NCI-H1092 (cell line): ENCODE data around the gene DMD.

Experiments
- DNase-seq: peaks from one replicate; lab custom pipeline; 2025; lab: John Stamatoyannopoulos, UW

DMD gene

DNA sequence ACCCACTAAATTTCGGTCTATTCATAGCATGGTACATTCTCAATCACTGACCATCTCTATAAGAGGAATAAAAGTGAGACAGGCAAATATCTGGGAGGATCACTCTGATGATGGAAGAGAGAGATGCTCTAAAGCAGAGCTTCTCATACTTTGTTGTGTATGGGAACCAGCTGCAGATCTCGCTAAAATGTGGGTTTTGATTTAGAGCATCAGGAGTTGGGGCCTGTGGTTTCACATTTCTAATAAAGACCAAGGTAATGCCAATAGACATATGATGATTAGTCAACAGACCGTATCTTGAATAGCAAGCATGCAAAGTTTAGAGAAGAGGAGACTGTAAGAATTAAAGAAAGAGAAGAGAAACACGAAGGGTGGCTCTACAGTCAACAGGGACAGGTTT is 2032.1 kb downstream of the DMD start:
- DNase-seq, result no peak

DNA sequence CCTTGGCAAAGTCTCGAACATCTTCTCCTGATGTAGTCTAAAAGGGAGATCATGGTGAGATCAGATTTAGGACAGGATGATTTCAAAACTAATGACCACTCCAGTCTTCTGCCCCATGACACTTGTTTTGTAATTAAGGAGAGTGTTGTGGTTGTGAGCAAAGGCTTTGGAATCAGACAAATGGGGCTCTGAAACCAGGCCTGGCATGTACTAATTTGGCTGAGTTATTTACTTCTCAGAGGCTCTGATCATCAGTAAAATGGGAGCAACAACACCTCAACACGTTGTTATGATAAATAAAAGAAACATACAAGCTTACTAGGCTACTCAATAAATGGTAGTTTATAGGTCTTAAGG is 2032.6 kb downstream of the DMD start:
- DNase-seq, result no peak

DNA sequence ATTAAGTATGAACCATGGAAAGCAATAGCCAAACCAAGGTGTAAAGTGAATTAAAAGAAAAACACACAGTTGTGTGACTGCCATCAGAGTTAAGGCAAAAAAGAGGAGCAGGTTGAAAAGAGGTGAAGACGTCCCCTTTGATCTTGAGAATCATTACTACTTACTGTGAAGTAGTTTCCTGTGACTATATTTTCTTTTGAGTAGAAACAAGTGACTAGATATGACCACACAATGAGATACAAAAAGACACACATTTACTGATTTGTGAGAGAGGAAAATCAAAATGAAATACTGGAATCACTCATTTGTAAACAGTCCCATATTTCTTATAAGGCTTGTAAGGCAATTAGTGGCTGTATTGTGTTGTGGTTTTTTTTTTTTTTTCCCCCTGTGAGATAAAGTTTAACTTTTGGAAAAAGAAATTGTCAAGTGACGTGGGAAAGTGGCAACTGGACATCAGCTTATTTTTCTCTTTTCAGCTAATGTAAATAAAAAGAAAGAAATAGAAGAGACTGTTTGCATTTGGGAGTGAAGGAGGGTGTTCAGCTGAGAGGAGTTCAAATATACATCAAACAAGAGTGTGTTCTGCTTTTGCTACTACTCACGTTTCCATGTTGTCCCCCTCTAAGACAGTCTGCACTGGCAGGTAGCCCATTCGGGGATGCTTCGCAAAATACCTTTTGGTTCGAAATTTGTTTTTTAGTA is 2033.1 kb downstream of the DMD start:
- no peak for DNase-seq

DNA sequence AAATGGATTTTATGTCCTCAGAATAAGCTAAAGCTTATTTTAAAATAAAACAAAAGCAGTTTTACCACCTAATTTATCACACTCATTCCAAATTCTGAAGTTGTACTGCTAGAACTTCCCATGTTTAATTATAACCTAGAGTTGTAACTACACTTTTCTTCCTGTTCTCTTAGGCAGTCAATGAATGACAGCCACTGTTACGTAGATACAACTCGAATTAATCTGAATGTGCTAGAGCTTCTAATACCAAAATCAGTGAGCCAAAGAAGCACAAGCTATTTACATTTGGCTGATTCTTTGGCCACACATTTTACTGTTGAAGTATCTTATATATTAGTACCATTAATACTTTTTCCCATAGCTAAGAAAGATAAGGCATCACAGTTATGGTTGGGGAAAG is 2040.6 kb downstream of the DMD start:
- no peak for DNase-seq

DNA sequence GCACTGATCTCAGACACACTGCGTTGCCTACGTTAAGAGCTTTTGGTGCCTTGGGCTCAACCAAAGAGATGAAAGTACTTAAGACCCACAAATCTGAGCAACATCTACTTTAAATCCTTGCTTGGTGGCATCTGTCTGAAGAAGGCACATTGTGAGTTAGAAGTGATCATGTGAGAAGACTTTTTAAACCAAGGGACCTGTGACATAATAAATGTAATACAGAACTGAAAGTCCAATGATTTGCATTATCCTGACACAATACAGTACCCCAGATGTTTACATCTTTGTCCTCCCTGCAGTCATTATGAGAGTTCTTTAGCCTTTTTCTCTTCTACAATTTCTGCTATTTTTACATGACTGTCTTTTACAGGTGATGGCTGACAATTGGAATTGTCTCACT is 2042.8 kb downstream of the DMD start:
- DNase-seq, result no peak

DNA sequence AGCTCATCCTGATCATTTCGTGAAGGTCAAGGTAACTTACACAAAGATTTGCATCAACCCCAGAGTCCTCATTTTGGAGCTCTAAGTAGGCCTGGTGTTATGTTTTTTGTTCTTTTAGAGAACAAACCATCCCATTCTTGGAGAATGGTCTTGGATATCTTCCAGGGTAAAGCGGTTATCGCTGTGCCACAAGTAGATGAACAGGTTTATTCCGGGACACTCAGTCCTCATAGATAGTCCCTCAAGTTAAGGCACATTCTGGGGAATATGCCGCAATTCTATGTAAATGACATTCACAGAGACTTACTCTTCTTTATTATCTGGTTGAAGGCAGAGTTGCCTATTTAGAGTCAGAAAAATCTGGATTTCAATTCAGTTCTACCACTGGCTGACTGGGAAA is 2044.5 kb downstream of the DMD start:
- no peak for DNase-seq

DNA sequence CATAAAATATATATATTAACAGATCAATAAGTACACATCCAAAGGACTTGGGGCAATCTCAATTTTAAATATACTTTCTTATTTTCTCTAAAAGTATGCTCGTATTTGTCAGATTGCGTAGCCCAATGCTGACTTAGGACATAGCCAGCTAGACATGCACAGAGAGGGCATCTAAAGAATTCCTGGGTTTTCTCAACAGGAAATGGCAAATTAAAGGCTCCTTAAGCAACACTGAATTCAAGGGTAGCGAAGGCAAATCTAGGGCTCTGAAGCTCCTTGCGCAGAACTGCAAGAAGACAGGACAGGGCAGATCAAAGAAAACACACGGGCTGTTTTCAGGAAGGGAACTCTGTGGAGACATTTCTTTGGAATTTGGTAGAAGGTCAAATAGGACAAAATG is 2044.9 kb downstream of the DMD start:
- no peak for DNase-seq

DNA sequence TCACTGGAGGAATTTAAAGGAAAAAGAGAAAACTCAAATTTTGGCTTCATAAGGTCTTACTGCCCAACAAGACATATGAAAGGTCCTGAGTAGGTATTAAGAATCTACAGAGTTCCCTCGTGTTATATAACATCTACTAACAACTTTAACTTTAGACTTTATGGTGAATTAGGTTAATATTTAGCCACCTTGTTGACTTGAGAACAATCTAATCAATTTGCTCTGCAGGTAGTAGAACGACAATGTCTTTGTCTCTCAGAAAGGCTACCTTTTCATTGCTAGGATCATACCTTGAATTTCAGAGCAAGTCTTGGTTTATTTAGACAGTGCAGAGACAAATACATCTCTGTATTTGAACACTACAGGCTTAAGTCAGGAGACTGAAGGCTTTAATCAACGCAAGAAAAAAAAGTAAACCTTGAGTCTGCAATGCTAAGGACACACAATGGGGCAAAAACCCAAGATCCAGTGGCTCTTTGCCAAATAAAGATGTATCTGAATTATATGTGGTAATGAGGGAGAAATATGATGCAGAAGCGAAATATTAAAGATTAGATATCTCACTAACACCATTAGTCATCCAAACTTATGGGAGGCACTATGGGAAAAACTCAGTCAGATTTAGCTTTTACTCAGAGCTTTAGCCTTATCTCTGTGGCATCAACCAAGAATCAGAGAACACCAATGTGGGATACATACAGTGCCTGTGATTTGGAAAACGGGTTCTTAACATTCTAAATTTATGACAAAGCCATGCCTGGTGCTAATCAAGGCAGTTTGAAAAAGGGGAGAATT is 2045.9 kb downstream of the DMD start:
- no peak for DNase-seq

DNA sequence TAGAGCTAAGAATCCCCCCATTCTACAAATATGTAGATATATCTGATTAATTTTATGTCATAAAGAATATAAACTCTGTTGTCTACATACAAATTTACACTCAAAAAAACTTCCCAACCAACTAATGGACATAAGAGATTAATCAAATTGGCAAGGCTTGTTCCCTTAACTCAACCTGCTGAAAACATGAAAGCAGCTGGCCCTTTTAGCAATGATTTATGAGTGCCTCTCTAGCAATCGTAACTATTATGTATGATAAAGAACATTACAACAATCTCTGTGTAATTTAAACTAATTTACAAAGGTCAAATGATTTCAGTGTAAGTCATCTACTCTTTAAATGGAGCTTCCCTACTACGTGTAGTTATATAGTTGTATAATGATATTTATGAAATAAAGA is 2056.4 kb downstream of the DMD start:
- DNase-seq, result no peak

DNA sequence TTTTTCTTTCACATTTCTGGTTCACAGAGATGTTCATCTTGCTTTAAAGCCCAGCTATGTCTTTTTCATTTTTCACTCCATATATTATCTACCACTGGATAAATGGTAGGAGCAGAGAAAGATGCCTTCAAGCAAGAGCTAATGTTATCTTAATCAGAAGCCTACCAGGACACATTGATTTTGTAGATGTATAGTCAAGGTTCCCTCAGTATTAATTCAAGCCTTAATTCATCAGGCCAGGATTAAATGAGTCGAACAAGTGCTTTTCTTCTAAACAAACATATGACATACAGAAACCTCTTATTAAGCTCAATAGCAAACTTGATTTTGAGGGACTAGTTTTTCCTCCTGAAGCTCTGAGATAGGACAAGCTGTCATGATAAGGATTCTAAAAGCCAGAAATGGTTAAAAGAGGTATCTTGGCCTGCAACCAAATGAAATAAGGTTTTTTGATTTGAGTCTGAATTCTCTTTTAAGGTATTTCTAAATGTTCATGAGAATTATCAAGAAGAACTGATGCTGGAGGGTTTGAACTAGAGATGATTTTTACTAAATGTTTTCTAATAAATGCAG is 2057.8 kb downstream of the DMD start:
- no peak for DNase-seq

DNA sequence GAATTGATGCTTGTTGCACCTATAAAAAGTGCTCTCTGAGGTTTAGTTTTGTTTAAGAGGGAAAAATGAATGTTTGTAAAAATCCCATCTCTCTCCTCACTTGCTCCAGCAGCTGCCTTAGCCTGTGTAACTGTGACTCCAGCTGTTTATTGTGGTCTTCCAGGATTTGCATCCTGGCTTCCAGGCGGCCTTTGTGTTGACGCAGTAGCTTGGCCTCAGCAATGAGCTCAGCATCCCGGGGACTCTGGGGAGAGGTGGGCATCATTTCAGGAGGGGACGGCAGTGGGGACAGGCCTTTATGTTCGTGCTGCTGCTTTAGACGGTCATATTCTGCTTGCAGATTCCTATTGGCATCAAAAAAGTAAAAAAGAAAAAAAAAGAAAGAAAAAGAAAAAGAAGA is 2064.2 kb downstream of the DMD start:
- no peak for DNase-seq

DNA sequence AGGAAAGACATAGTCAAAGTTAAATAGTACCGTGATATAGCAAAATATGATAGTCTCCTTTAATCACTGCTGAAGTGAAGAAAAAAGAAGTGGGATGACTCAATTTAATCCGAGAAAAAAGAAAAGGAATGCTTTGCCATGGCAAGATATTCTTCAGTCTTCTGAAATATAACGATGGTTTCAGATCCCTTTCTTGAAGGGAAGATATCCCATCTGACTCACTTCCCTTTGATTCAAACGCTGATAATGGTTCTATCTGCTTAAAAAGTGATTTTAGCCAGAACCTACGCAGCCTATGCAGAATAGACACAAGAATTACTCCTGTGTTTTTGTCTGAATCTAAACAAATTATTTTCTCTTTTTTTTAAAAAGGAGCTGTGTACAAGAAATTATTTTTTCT is 2071.4 kb downstream of the DMD start:
- no peak for DNase-seq

DNA sequence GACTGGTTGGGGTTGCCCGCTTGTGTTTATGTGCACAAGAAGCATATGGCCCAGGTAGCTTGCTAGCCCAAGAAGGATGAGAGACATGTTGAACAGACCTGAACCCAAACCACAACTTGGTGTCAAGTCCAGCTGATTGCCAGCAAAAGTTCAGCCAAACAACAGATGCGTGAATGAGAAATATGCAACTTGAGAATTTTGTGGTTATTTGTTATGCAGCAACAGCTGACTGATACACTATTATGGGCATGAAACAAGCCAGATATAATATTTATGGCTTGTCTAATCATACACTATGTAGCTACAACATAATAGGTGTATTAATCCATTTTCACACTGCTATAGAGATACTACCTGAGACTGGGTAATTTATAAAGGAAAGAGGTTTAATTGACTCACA is 2073.2 kb downstream of the DMD start:
- no peak for DNase-seq

DNA sequence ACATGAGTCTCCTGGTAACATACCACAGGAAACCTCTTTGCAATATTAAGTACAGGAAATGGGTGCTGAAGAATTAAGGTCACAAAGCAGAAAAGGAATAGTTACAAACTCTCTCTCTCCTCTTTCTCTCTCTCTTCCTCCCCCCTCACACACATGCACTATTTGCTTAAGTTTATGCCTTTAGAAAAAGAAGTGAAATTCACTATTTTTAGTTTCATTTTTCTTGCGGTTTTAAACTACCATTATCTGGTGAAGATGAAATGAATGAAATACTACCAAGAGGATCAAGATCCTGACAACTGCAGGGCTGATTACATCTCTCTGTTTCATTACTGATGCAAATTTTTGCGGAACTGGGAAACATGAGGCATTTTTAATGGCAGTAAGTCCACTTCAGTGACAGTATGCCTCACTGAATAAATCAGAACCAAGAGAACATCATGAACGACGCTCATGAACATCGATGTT is 2075.2 kb downstream of the DMD start:
- no peak for DNase-seq

DNA sequence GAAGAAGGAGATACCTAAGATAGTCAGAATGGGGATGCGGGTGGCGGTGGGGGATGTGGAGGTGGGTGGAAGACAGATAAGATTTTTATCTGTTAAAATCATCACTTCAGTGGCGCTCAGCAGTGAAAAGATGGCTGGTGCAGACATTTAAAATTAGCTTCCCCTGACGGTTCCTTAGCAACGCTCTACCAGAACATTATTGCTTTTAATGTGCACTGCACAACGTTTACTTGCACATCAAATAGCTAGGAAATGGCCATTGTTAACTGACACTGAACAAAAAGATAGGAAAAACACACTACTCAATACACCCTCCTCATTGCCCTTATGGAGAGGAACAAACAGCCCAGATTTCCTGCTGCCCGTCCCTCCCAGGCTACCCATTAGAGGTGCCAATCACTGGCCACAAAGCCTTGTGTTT is 2078.5 kb downstream of the DMD start:
- peak; percentile 49 for DNase-seq

DNA sequence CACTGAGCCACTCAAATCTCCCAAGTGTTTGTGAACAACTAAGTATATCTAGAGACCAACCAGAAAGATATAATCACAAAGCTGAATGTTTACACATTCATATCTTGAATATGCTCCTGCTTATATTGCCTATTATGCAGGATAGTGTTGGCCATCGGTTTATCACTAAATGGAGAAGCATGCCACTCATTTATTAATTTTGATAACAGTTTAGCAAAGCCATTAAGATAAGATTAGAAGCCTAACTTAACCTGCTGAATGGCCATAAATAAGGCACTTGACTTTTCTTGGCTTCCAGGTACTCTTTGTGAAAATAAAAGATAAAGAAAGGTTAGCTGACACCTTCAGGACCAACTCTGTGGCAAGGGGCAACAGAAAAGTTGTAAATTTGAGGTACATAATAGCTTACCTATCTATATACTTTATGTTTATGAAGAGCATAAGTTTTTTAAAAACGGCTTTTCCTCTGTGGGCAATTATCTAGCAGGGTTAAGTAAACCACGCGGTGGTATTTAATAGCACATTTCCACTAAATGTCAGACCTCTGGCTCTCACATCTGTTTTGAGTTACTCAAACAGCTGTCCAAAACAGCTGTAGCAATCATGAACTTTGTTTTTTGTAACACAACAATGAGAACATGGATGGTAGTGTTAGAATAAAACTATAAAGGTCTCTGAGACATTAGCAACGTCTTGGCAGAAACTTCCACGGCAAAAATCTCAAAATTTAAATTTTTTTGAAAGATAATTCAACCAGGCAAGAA is 2080.7 kb downstream of the DMD start:
- no peak for DNase-seq

DNA sequence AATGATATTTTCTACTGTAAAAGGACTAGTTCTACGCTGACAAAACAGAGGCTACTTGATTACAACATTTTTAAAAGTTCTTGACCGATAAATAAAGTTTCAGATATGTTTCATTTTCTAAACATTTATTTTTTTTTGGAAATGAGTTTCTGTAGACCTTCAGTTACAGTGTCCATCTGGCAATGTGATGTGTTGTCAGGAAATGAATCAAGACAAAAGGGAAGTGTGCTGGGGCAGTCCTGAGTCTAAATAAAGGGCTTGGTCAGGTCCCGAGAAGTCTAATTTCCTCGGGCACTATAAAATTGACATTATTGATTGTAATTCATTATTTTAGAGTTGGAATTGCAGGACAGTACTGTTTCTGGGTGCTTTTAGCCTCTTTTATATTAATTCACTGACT is 2082.5 kb downstream of the DMD start:
- DNase-seq, result no peak

DNA sequence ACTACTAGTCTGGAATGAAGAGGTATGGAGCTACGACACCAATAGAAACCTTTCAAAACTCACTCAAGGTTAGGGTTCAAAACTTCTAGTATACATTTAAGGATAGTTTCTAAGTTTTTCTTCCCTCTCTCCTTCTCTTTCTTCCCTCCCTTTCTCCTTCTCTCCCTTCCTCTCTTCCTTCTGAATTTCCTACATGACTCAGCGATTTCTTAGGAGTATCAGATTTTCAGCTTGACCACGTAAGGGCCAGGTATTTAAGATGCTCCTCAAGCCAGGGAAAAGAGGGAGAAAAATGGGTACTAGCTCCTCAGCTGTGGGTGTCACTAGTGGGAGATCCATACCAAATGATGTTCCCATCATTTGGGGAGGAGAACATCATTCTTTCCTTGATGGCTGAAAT is 2083.6 kb downstream of the DMD start:
- DNase-seq, result no peak

DNA sequence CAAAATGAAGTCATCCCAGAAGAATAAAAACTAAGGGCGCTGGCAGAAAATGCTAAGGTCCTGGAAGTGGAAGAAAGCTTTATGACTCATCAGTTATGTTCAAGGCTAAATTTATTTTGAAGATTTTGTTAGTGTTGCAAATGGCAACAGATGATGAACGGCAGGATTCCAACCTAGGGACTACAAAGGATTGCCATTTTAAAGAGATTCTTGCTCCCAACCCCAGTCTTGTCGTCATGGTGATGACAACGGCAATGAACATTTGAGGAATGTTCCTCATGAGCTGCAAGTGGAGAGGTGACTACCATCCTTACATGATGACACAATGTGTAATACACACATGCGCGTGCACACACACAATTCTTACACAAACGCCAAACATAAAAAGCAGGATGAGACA is 2085.1 kb downstream of the DMD start:
- no peak for DNase-seq

DNA sequence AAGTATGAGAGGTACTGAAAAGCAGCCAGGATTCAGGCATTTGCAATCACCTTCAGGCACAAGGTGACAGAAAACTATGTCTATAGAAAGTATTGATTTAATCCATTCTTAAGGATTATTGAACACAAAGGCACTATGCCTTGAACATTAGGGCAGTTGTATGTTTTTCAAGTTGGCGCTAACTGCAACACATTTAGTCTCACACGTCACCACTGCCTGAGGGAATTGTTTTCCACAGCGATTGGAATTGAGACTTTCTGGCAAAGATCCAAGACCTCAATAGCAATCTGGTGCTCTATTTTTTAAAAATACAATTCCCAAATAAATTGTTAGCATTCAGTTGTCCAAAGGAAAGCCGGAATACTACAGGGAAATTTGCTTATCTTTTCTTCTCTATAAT is 2086.8 kb downstream of the DMD start:
- DNase-seq, result no peak

DNA sequence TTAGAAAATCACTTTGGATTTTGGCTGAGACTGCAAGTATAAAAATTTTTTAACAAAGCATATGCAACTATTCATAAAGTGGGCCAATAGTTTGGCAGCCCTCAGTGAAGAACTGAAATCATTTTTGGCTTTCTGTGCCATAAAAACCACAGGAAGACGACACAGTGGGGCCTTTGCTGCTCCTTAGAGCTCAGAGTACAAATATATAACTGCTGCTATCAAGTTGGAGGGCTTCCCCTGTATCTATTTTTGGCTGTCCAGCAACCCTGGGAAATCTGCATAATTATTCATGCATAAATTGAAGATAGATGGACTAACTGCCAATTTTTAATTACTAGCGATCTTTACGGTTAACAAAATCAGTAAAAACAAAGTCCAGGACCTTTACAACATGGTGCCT is 2088.0 kb downstream of the DMD start:
- no peak for DNase-seq

DNA sequence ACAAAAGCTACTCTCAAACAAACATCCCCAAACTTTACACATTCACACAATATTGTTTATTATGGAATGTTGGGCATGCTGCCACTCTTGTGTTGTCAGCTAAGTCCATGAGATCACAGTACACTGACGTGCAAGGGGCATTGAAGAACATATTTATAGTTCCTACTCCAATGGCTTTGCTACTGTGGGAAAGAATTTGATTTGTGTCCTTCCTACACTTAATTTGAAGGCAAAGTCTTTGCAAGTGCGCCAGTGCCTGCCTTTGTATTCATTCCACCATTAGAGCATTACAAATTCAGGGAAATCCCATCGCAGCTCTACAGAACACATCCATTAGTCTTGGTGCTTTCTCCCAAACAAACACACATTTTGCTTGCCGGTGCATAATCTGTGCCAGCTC is 2094.1 kb downstream of the DMD start:
- no peak for DNase-seq

DNA sequence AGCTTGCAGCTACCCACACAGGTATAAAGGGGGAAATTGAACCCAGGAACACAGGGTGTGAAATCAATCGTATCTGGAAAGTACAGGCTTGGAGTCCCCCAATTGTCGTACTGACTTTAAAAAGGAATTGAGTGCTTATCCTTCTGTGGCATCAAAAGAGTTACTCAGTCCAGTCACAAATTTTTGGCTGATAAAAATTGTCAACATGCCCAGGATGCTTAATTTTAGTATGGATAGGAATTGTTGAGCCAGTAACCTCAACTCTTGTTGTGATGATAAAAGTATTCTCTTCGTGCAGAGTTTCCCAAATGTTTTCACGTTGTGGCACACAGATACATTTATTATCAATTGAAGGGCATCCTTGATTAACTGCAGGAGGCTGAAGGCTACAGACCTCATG is 2096.0 kb downstream of the DMD start:
- DNase-seq, result no peak
